H9 (cell line): ENCODE measurements around the gene SRPK1. TPM values are rescaled to one million over a fixed set of nuclear protein-coding genes. Genes with fewer than 3 reads are reported as not detected.

Experiments
- DNase-seq: peaks from one replicate; pipeline ENCODE4 v3.0.0-alpha.2; 2017
- H2AFZ ChIP-seq: one replicate; pipeline ENCODE4 v1.6.1; 2013; ENCODE audit warnings: mild to moderate bottlenecking, low read length, control low read depth, moderate library complexity
- H2AK5ac ChIP-seq: 2 replicates; pipeline ENCODE4 v1.6.1; 2013; ENCODE audit warnings: low read length, control low read depth, mixed read lengths; ENCODE audit not compliant: insufficient read length
- H2BK120ac ChIP-seq: one replicate; pipeline ENCODE4 v1.6.1; 2013; ENCODE audit warnings: low read depth, mild to moderate bottlenecking, low read length, control low read depth, inconsistent platforms; ENCODE audit not compliant: poor library complexity, severe bottlenecking
- H2BK12ac ChIP-seq: 2 replicates; pipeline ENCODE4 v1.6.1; 2013; ENCODE audit warnings: low read length, control low read depth, mixed read lengths, low read depth; ENCODE audit not compliant: insufficient read length
- H2BK15ac ChIP-seq: 2 replicates; pipeline ENCODE4 v1.6.1; 2013; ENCODE audit warnings: low read depth, low read length, control low read depth
- H2BK20ac ChIP-seq: one replicate; pipeline ENCODE4 v1.6.1; 2013; ENCODE audit warnings: low read depth, mild to moderate bottlenecking, low read length, control low read depth, inconsistent platforms; ENCODE audit not compliant: poor library complexity, severe bottlenecking
- H2BK5ac ChIP-seq: 2 replicates; pipeline ENCODE4 v1.6.1; 2013; ENCODE audit warnings: low read length, control low read depth, mixed read lengths; ENCODE audit not compliant: insufficient read length
- H3K14ac ChIP-seq: 2 replicates; pipeline ENCODE4 v1.6.1; 2013; ENCODE audit warnings: low read length, control low read depth; ENCODE audit not compliant: insufficient read depth
- H3K18ac ChIP-seq: 2 replicates; pipeline ENCODE4 v1.6.1; 2013; ENCODE audit warnings: low read depth, mild to moderate bottlenecking, mixed read lengths, low read length, control low read depth; ENCODE audit not compliant: insufficient read length
- H3K23ac ChIP-seq: 2 replicates; pipeline ENCODE4 v1.6.1; 2013; ENCODE audit warnings: low read length, control low read depth, mixed read lengths, low read depth; ENCODE audit not compliant: insufficient read length
- H3K23me2 ChIP-seq: 2 replicates; pipeline ENCODE4 v1.6.1; 2013; ENCODE audit warnings: low read depth, mild to moderate bottlenecking, mixed read lengths, low read length, control low read depth; ENCODE audit not compliant: insufficient read length, poor library complexity, severe bottlenecking
- H3K27ac ChIP-seq: 2 replicates; pipeline ENCODE4 v1.5.1; 2013; ENCODE audit warnings: low read length, control low read depth, mixed read lengths, low read depth; ENCODE audit not compliant: insufficient read length
- H3K27me3 ChIP-seq: 2 replicates; pipeline ENCODE4 v1.6.1; 2013; ENCODE audit warnings: low read length, control low read depth, inconsistent platforms; ENCODE audit not compliant: insufficient read depth
- H3K4ac ChIP-seq: 2 replicates; pipeline ENCODE4 v1.6.1; 2013; ENCODE audit warnings: low read depth, mild to moderate bottlenecking, control low read depth, inconsistent platforms, low read length, moderate library complexity
- H3K4me1 ChIP-seq: 2 replicates; pipeline ENCODE4 v1.6.1; 2013; ENCODE audit warnings: low read length, control low read depth, inconsistent platforms; ENCODE audit not compliant: insufficient read depth
- H3K4me2 ChIP-seq: 2 replicates; pipeline ENCODE4 v1.6.1; 2013; ENCODE audit warnings: low read length, control low read depth, mixed read lengths; ENCODE audit not compliant: insufficient read length, insufficient read depth
- H3K56ac ChIP-seq: 2 replicates; pipeline ENCODE4 v1.6.1; 2013; ENCODE audit warnings: low read depth, mild to moderate bottlenecking, mixed read lengths, low read length, control low read depth; ENCODE audit not compliant: insufficient read length
- H3K79me1 ChIP-seq: 2 replicates; pipeline ENCODE4 v1.6.1; 2013; ENCODE audit warnings: low read depth, mild to moderate bottlenecking, moderate library complexity, low read length, control low read depth, inconsistent platforms; ENCODE audit not compliant: insufficient read depth, poor library complexity, severe bottlenecking
- H3K79me2 ChIP-seq: 2 replicates; pipeline ENCODE4 v1.6.1; 2013; ENCODE audit warnings: low read length, control low read depth, inconsistent platforms; ENCODE audit not compliant: insufficient read depth
- H3K9ac ChIP-seq: 2 replicates; pipeline ENCODE4 v1.6.1; 2013; ENCODE audit warnings: low read length, control low read depth, mixed read lengths; ENCODE audit not compliant: insufficient read length; ENCODE audit errors: extremely low read depth
- H3K9me3 ChIP-seq: one replicate; pipeline ENCODE4 v1.6.1; 2013; ENCODE audit warnings: low read depth, low read length, inconsistent platforms; ENCODE audit not compliant: control insufficient read depth
- H3T11ph ChIP-seq: one replicate; pipeline ENCODE4 v1.6.1; 2013; ENCODE audit warnings: mild to moderate bottlenecking, low read length, control low read depth, inconsistent platforms
- H4K20me1 ChIP-seq: one replicate; pipeline ENCODE4 v1.6.1; 2013; ENCODE audit not compliant: control insufficient read depth, insufficient read length, insufficient read depth
- H4K5ac ChIP-seq: 2 replicates; pipeline ENCODE4 v1.6.1; 2013; ENCODE audit warnings: low read depth, mild to moderate bottlenecking, mixed read lengths, low read length, control low read depth; ENCODE audit not compliant: insufficient read length
- H4K8ac ChIP-seq: replicated peaks from 2 replicates; pipeline ENCODE4 v1.6.1; 2013; ENCODE audit warnings: low read length, control low read depth, mixed read lengths, low read depth; ENCODE audit not compliant: insufficient read length
- H4K91ac ChIP-seq: 2 replicates; pipeline ENCODE4 v1.6.1; 2013; ENCODE audit warnings: low read depth, mild to moderate bottlenecking, moderate library complexity, mixed read lengths, low read length, control low read depth; ENCODE audit not compliant: insufficient read length
- H3K27ac Mint-ChIP-seq, 3 experiments: 2 replicates in 2 of 3; 3 replicates in 1 of 3; pipeline ENCODE4 v1.8.0; 2020 to 2021; ENCODE audit warnings: mixed read lengths in 3 of 3, mild to moderate bottlenecking in 1 of 3, moderate library complexity in 1 of 3
- H3K27me3 Mint-ChIP-seq: 2 replicates; pipeline ENCODE4 v1.8.0; 2021; ENCODE audit warnings: low read depth, mild to moderate bottlenecking, moderate library complexity, mixed read lengths
- H3K36me3 Mint-ChIP-seq, 3 experiments: 2 replicates in 2 of 3; 3 replicates in 1 of 3; pipeline ENCODE4 v1.8.0; 2020 to 2021; ENCODE audit warnings: low read depth in 3 of 3, mixed read lengths in 3 of 3; ENCODE audit not compliant: insufficient read depth in 1 of 3
- H3K4me1 Mint-ChIP-seq, 2 experiments: 2 replicates each; pipeline ENCODE4 v1.8.0; 2020; ENCODE audit warnings: mixed read lengths in 2 of 2
- H3K4me3 Mint-ChIP-seq, 2 experiments: 2 replicates in 1 of 2; 3 replicates in 1 of 2; pipeline ENCODE4 v1.8.0; 2020 to 2021; ENCODE audit warnings: mild to moderate bottlenecking in 2 of 2, mixed read lengths in 2 of 2, moderate library complexity in 1 of 2
- H3K9me3 Mint-ChIP-seq, 2 experiments: 2 replicates in 1 of 2; 3 replicates in 1 of 2; pipeline ENCODE4 v1.8.0; 2020; ENCODE audit warnings: mild to moderate bottlenecking in 2 of 2, mixed read lengths in 2 of 2, moderate library complexity in 1 of 2
- CTCF ChIP-seq: fragments of 200-600 bp; sonication (generic); conservative IDR thresholded peaks from 3 replicates; pipeline ENCODE4 v1.8.0; 2021; ENCODE audit warnings: antibody characterized with exemption, mild to moderate bottlenecking
- WGBS: extraction: QIAGEN DNeasy Blood & Tissue Kit; methylation state at CpG from one replicate; pipeline ENCODE4 v1.1.7; 2013; ENCODE audit warnings: missing lambda C conversion rate, low lambda C conversion rate, mixed read lengths; ENCODE audit not compliant: insufficient read length; ENCODE audit errors: extremely low coverage; 5-methylcytosine and 5-hydroxymethylcytosine counted together
- total RNA-seq: library from RNA; stranded (reverse); gene quantifications from 2 replicates; pipeline ENCODE4 v1.2.1, GENCODE V29; 2021

Gene SRPK1
- total RNA-seq, 1 experiment from 2014 or later = 93.2 TPM

GRCh38 chr6:35893246-35893645 is 27.7 kb downstream of the SRPK1 start:
- H3K4me2 ChIP-seq = no peak overlapping the region
- no peak overlapping the region for H3K27ac ChIP-seq
- no peak overlapping the region for H4K5ac ChIP-seq
- H4K8ac ChIP-seq = no peak overlapping the region
- no peak overlapping the region for H4K91ac ChIP-seq
- Mint-ChIP-seq H3K27me3 (no peaks in the 10 kb centered on the region; the same call in 1 of the 2 replicates), H3K4me1 (peaks cover 22 to 30% of the 10 kb centered on the region in 2 experiments), H3K4me3 (no peak overlapping the region), H3K27ac (peak overlapping the region; percentile 25 to 80 (median 61); a peak in 3 of 7 replicates), H3K36me3 (peaks cover 4 to 30% (median 24%) of the 10 kb centered on the region in 3 experiments; a peak in 6 of 7 replicates), H3K9me3 (no peaks in the 10 kb centered on the region)
- no peaks in the 10 kb centered on the region for H3K27me3 ChIP-seq
- no peak overlapping the region for H3K23ac ChIP-seq
- no peaks in the 10 kb centered on the region for H3K23me2 ChIP-seq
- no peak overlapping the region for H3K56ac ChIP-seq
- no peak overlapping the region for H2BK15ac ChIP-seq
- H2BK5ac ChIP-seq = no peak overlapping the region
- no peak overlapping the region for H2BK20ac ChIP-seq
- H3K79me2 ChIP-seq = peaks cover 8% of the 10 kb centered on the region; the same call in 1 of the 2 replicates
- no peak overlapping the region for H2BK120ac ChIP-seq
- no peak overlapping the region for H2AK5ac ChIP-seq
- no peak for DNase-seq
- H3K18ac ChIP-seq = no peak overlapping the region
- H3K9me3 ChIP-seq = no peaks in the 10 kb centered on the region
- no peak overlapping the region for H3K14ac ChIP-seq
- no peak overlapping the region for H2AFZ ChIP-seq
- H3K9ac ChIP-seq = no peak overlapping the region
- peaks cover 6% of the 10 kb centered on the region for H3K79me1 ChIP-seq
- no CpG with 5 or more reads among the region's 6 CpGs for WGBS
- no peak overlapping the region for H3T11ph ChIP-seq
- H2BK12ac ChIP-seq = no peak overlapping the region
- 0 out of 2 replicates have a peak, but pooled peaks cover 7% of the 10 kb centered on the region for H3K4me1 ChIP-seq
- no peaks in the 10 kb centered on the region for H4K20me1 ChIP-seq
- H3K4ac ChIP-seq = no peak overlapping the region
- no peak for TF ChIP-seq CTCF
